Liver (tissue), 3 donors: Measurements from ENCODE around the gene PSMB3.

Experiments
- EGR1 ChIP-seq, 2 donors: IDR thresholded peaks; 2 replicates each; pipeline ENCODE4 v1.6.1; 2016 to 2018; ENCODE audit warnings: antibody characterized with exemption in 2 of 2, low read depth in 2 of 2
- FOXA1 ChIP-seq: IDR thresholded peaks from 2 replicates; pipeline ENCODE4 v1.6.1; 2016; ENCODE audit warnings: antibody characterized with exemption
- TAF1 ChIP-seq: conservative IDR thresholded peaks from 2 replicates; pipeline ENCODE4 v1.6.1; 2016; ENCODE audit warnings: antibody characterized with exemption, mild to moderate bottlenecking
- TF ChIP-seq, protein P1 (sequence below): fragments of 150-350 bp; IDR thresholded peaks from 2 replicates; pipeline ENCODE4 v1.5.1; 2017; ENCODE audit warnings: improper control_type of control experiment, low read depth, low read length; ENCODE audit not compliant: missing input control
- TF ChIP-seq, protein P2 (sequence below): IDR thresholded peaks from 2 replicates; pipeline ENCODE4 v1.6.1; 2016; ENCODE audit warnings: antibody characterized with exemption
- TF ChIP-seq, protein P3 (sequence below): IDR thresholded peaks from 2 replicates; pipeline ENCODE4 v1.6.1; 2016; ENCODE audit warnings: antibody characterized with exemption, mild to moderate bottlenecking
- donor health status: healthy.
- donor health status: healthy.

DNA sequence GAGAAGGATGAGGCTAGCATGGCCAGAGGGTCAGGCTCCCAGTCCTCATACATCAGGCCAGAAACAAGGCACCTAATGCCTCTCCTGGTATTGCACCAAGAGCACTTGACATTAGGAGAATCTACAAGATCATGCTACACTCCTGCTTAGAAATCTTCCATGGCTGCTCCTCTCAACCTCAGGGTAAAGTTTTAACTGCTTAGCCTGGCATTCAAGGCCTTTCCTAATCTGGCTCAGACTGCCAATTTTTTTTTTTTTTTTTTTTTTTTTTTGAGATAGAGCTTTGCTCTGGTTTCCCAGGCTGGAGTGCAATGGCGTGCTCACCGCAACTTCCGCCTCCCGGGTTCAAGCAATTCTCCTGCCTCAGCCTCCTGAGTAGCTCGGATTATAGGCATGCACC is 38.6 kb downstream of the PSMB3 start:
- TF ChIP-seq, protein P1, sequence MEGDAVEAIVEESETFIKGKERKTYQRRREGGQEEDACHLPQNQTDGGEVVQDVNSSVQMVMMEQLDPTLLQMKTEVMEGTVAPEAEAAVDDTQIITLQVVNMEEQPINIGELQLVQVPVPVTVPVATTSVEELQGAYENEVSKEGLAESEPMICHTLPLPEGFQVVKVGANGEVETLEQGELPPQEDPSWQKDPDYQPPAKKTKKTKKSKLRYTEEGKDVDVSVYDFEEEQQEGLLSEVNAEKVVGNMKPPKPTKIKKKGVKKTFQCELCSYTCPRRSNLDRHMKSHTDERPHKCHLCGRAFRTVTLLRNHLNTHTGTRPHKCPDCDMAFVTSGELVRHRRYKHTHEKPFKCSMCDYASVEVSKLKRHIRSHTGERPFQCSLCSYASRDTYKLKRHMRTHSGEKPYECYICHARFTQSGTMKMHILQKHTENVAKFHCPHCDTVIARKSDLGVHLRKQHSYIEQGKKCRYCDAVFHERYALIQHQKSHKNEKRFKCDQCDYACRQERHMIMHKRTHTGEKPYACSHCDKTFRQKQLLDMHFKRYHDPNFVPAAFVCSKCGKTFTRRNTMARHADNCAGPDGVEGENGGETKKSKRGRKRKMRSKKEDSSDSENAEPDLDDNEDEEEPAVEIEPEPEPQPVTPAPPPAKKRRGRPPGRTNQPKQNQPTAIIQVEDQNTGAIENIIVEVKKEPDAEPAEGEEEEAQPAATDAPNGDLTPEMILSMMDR: no peak
- no peak for TF ChIP-seq EGR1 (IDR thresholded peaks at IDR 0.05; ENCODE audit: low read depth in 2 of 2)
- TF ChIP-seq, protein P2, sequence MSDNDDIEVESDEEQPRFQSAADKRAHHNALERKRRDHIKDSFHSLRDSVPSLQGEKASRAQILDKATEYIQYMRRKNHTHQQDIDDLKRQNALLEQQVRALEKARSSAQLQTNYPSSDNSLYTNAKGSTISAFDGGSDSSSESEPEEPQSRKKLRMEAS: no peak
- TF ChIP-seq TAF1: no peak
- TF ChIP-seq, protein P3, sequence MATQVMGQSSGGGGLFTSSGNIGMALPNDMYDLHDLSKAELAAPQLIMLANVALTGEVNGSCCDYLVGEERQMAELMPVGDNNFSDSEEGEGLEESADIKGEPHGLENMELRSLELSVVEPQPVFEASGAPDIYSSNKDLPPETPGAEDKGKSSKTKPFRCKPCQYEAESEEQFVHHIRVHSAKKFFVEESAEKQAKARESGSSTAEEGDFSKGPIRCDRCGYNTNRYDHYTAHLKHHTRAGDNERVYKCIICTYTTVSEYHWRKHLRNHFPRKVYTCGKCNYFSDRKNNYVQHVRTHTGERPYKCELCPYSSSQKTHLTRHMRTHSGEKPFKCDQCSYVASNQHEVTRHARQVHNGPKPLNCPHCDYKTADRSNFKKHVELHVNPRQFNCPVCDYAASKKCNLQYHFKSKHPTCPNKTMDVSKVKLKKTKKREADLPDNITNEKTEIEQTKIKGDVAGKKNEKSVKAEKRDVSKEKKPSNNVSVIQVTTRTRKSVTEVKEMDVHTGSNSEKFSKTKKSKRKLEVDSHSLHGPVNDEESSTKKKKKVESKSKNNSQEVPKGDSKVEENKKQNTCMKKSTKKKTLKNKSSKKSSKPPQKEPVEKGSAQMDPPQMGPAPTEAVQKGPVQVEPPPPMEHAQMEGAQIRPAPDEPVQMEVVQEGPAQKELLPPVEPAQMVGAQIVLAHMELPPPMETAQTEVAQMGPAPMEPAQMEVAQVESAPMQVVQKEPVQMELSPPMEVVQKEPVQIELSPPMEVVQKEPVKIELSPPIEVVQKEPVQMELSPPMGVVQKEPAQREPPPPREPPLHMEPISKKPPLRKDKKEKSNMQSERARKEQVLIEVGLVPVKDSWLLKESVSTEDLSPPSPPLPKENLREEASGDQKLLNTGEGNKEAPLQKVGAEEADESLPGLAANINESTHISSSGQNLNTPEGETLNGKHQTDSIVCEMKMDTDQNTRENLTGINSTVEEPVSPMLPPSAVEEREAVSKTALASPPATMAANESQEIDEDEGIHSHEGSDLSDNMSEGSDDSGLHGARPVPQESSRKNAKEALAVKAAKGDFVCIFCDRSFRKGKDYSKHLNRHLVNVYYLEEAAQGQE: no peak
- no peak for TF ChIP-seq FOXA1
